CD1c-positive myeloid dendritic cell (primary cell): ENCODE data around the gene RPS24.

Source experiments
- DNase-seq: peaks from one replicate; pipeline ENCODE4 v3.0.0-alpha.2; 2016; ENCODE audit errors: extremely low spot score

Gene RPS24

GRCh38 chr10:78025685-78026364 lies 7.8 kb upstream of the RPS24 start:
- DNase-seq, result no peak

GRCh38 chr10:78028438-78029268 lies 5.0 kb upstream of the RPS24 start:
- DNase-seq, result peak; percentile 15

- DNase-seq, result peak; percentile 96
Observed at GRCh38 chr10:78029269-78030226, 4.1 kb upstream of the RPS24 start, which contains the start of gene POLR3A. Gene POLR3A, minus strand, starts transcription at chr10:78029515. Its CDS starts 108 bp downstream, at chr10:78029407.

GRCh38 chr10:78033387-78033636 lies 351 bp upstream of the RPS24 start:
- no peak for DNase-seq

GRCh38 chr10:78035025-78035424 lies 1.4 kb downstream of the RPS24 start:
- no peak for DNase-seq

GRCh38 chr10:78035437-78035836 lies 1.8 kb downstream of the RPS24 start:
- no peak for DNase-seq

- no peak for DNase-seq
Observed at GRCh38 chr10:78035933-78036583, 2.4 kb downstream of the RPS24 start.

GRCh38 chr10:78038105-78038504 lies 4.4 kb downstream of the RPS24 start:
- DNase-seq, result no peak

GRCh38 chr10:78038791-78039547 lies 5.3 kb downstream of the RPS24 start:
- no peak for DNase-seq

GRCh38 chr10:78039743-78040142 lies 6.1 kb downstream of the RPS24 start:
- DNase-seq, result no peak

- no peak for DNase-seq
Observed at GRCh38 chr10:78041170-78042057, 7.8 kb downstream of the RPS24 start.

- no peak for DNase-seq
Observed at GRCh38 chr10:78042058-78042751, 8.5 kb downstream of the RPS24 start.

- DNase-seq, result no peak
Observed at GRCh38 chr10:78042752-78043104, 9.1 kb downstream of the RPS24 start.

GRCh38 chr10:78044179-78044578 lies 10.5 kb downstream of the RPS24 start:
- no peak for DNase-seq

GRCh38 chr10:78044699-78045098 lies 11.0 kb downstream of the RPS24 start:
- no peak for DNase-seq

GRCh38 chr10:78045237-78045636 lies 11.6 kb downstream of the RPS24 start:
- peak; percentile 69 for DNase-seq

GRCh38 chr10:78045856-78046255 lies 12.2 kb downstream of the RPS24 start:
- DNase-seq, result no peak

- no peak for DNase-seq
Observed at GRCh38 chr10:78046711-78047269, 13.1 kb downstream of the RPS24 start.

GRCh38 chr10:78047314-78047891 lies 13.7 kb downstream of the RPS24 start:
- DNase-seq, result peak; percentile 87
